H1 (cell line): Measurements from ENCODE around the gene INPP4B.

Experiments used
- ATF3 ChIP-seq: IDR thresholded peaks from 2 replicates; pipeline ENCODE4 v1.6.1; 2011; ENCODE audit warnings: low read depth, mild to moderate bottlenecking, low read length; ENCODE audit not compliant: insufficient read depth
- EZH2 ChIP-seq: fragments of 200-600 bp; sonication (generic); IDR thresholded peaks from 2 replicates; pipeline ENCODE4 v1.7.1; 2012; ENCODE audit warnings: low read depth, mild to moderate bottlenecking, moderate library complexity, low read length, inconsistent platforms; ENCODE audit not compliant: severe bottlenecking
- KDM5A ChIP-seq: fragments of 200-600 bp; IDR thresholded peaks from 2 replicates; pipeline ENCODE4 v1.7.1; 2012; ENCODE audit warnings: mild to moderate bottlenecking, low read length, inconsistent platforms, mixed read lengths
- MAFK ChIP-seq: IDR thresholded peaks from 2 replicates; pipeline ENCODE4 v1.6.1; 2012; ENCODE audit warnings: low read depth, mild to moderate bottlenecking, improper control_type of control experiment, low read length
- NANOG ChIP-seq: IDR thresholded peaks from 2 replicates; pipeline ENCODE4 v1.6.1; 2011; ENCODE audit warnings: low read length, low read depth, mild to moderate bottlenecking, inconsistent platforms; ENCODE audit not compliant: insufficient read depth, poor library complexity, severe bottlenecking
- POLR2A ChIP-seq, 2 experiments: IDR thresholded peaks; 1 replicate in 1 of 2; 2 replicates in 1 of 2; pipeline ENCODE4 v1.6.1; 2011; ENCODE audit warnings: low read depth in 2 of 2, low read length in 2 of 2, mild to moderate bottlenecking in 2 of 2; ENCODE audit errors: control extremely low read depth in 1 of 2
- POLR2AphosphoS5 ChIP-seq: IDR thresholded peaks from 2 replicates; pipeline ENCODE4 v1.6.1; 2011; ENCODE audit warnings: low read depth, low read length
- SIN3A ChIP-seq, 2 experiments: IDR thresholded peaks in 1 of 2; conservative IDR thresholded peaks in 1 of 2; 2 replicates each; pipeline ENCODE4 v1.6.1; 2011 to 2012; ENCODE audit warnings: low read length in 2 of 2, improper control_type of control experiment in 1 of 2, low read depth in 1 of 2, mild to moderate bottlenecking in 1 of 2
- SRF ChIP-seq: IDR thresholded peaks from 2 replicates; pipeline ENCODE4 v1.6.1; 2011; ENCODE audit warnings: mild to moderate bottlenecking, low read depth, low read length, moderate library complexity
- TF ChIP-seq, protein P1 (sequence below), 3 experiments: IDR thresholded peaks; 1 replicate in 2 of 3; 2 replicates in 1 of 3; pipeline versions ENCODE4 v1.5.1 to v1.6.1; 2011; ENCODE audit warnings: low read length in 3 of 3, mild to moderate bottlenecking in 3 of 3, inconsistent platforms in 2 of 3, low read depth in 1 of 3, moderate library complexity in 1 of 3; ENCODE audit not compliant: insufficient read depth in 1 of 3; ENCODE audit errors: control extremely low read depth in 1 of 3
- TF ChIP-seq, protein P2 (sequence below): IDR thresholded peaks from 2 replicates; pipeline ENCODE4 v1.6.1; 2012; ENCODE audit warnings: low read length, inconsistent platforms

DNA sequence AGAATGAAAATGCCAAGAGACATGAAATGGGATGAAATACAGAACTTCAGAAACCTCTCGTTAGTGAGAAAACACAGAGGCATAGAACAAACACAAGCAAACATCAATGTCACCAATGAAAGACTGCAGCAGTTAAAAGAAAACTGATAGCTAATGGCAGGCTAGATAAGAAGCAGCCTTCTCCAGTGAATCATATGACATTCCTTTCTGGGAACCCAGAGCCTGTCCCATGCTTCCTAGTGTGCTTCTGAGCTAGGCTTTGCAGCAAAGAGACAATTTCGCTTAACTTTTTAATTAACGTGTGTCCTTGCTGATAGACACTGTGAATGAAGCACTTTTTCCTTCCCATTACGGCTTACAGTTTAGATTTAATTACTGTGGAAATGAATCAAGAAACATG, 765.1 kb downstream of the INPP4B start:
- TF ChIP-seq, protein P1, sequence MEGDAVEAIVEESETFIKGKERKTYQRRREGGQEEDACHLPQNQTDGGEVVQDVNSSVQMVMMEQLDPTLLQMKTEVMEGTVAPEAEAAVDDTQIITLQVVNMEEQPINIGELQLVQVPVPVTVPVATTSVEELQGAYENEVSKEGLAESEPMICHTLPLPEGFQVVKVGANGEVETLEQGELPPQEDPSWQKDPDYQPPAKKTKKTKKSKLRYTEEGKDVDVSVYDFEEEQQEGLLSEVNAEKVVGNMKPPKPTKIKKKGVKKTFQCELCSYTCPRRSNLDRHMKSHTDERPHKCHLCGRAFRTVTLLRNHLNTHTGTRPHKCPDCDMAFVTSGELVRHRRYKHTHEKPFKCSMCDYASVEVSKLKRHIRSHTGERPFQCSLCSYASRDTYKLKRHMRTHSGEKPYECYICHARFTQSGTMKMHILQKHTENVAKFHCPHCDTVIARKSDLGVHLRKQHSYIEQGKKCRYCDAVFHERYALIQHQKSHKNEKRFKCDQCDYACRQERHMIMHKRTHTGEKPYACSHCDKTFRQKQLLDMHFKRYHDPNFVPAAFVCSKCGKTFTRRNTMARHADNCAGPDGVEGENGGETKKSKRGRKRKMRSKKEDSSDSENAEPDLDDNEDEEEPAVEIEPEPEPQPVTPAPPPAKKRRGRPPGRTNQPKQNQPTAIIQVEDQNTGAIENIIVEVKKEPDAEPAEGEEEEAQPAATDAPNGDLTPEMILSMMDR (IDR thresholded peaks at IDR 0.05; ENCODE audit: control extremely low read depth in 1 of 3, insufficient read depth in 1 of 3, low read depth in 1 of 3, low read length in 3 of 3), result no peak
- no peak for TF ChIP-seq SRF
- TF ChIP-seq MAFK, result no peak
- no peak for TF ChIP-seq ATF3
- TF ChIP-seq EZH2, result no peak
- TF ChIP-seq NANOG, result no peak
- TF ChIP-seq, protein P2, sequence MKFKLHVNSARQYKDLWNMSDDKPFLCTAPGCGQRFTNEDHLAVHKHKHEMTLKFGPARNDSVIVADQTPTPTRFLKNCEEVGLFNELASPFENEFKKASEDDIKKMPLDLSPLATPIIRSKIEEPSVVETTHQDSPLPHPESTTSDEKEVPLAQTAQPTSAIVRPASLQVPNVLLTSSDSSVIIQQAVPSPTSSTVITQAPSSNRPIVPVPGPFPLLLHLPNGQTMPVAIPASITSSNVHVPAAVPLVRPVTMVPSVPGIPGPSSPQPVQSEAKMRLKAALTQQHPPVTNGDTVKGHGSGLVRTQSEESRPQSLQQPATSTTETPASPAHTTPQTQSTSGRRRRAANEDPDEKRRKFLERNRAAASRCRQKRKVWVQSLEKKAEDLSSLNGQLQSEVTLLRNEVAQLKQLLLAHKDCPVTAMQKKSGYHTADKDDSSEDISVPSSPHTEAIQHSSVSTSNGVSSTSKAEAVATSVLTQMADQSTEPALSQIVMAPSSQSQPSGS, result no peak
- no peak for TF ChIP-seq KDM5A
- TF ChIP-seq POLR2AphosphoS5, result no peak
- no peak for TF ChIP-seq SIN3A (conservative IDR thresholded peaks at IDR 0.05 in 1 of 2, IDR thresholded peaks at IDR 0.05 in 1 of 2; ENCODE audit: low read depth in 1 of 2, low read length in 2 of 2)
- TF ChIP-seq POLR2A (IDR thresholded peaks at IDR 0.05; ENCODE audit: control extremely low read depth in 1 of 2, low read depth in 2 of 2, low read length in 2 of 2), result no peak
